GM12878 (cell line): ENCODE results near the gene TKT.

ENCODE experiments used
- CHD2 ChIP-seq: IDR thresholded peaks from 2 replicates; pipeline ENCODE4 v1.6.1; 2011; ENCODE audit warnings: low read depth, low read length, improper control_type of control experiment, borderline replicate concordance
- CREM ChIP-seq: IDR thresholded peaks from 2 replicates; pipeline ENCODE4 v1.6.1; 2014; ENCODE audit warnings: antibody characterized with exemption, low read depth
- CTCF ChIP-seq, 3 experiments: IDR thresholded peaks in 2 of 3; conservative IDR thresholded peaks in 1 of 3; 2 replicates each; pipeline ENCODE4 v1.5.1; 2011; ENCODE audit warnings: low read depth in 3 of 3, low read length in 3 of 3, mild to moderate bottlenecking in 3 of 3, control low read depth in 2 of 3, moderate library complexity in 2 of 3, inconsistent platforms in 1 of 3, mixed read lengths in 1 of 3; ENCODE audit not compliant: control insufficient read depth in 2 of 3, insufficient read depth in 1 of 3; ENCODE audit errors: extremely low read depth in 1 of 3
- FOS ChIP-seq: IDR thresholded peaks from 3 replicates; pipeline ENCODE4 v1.6.1; 2011; ENCODE audit warnings: borderline replicate concordance; ENCODE audit not compliant: insufficient read length; ENCODE audit errors: extremely low read depth
- POLR2A ChIP-seq: IDR thresholded peaks from 2 replicates; pipeline ENCODE4 v1.6.1; 2011; ENCODE audit warnings: low read depth, mild to moderate bottlenecking, low read length
- RAD21 ChIP-seq: IDR thresholded peaks from 2 replicates; pipeline ENCODE4 v1.6.1; 2011; ENCODE audit warnings: mild to moderate bottlenecking, low read depth, low read length, moderate library complexity; ENCODE audit not compliant: insufficient read depth
- TAF1 ChIP-seq: IDR thresholded peaks from 2 replicates; pipeline ENCODE4 v1.6.1; 2011; ENCODE audit warnings: mild to moderate bottlenecking, low read depth, low read length, borderline replicate concordance
- TBL1XR1 ChIP-seq: IDR thresholded peaks from 2 replicates; pipeline ENCODE4 v1.6.1; 2012; ENCODE audit warnings: low read depth, low read length, improper control_type of control experiment
- YY1 ChIP-seq: IDR thresholded peaks from 2 replicates; pipeline ENCODE4 v1.6.1; 2011; ENCODE audit warnings: low read depth, mild to moderate bottlenecking, low read length
- TF ChIP-seq, protein P1 (sequence below): IDR thresholded peaks from 2 replicates; pipeline ENCODE4 v1.6.1; 2011; ENCODE audit warnings: low read depth, mild to moderate bottlenecking, low read length, moderate library complexity, borderline replicate concordance; ENCODE audit errors: extremely low read depth

DNA sequence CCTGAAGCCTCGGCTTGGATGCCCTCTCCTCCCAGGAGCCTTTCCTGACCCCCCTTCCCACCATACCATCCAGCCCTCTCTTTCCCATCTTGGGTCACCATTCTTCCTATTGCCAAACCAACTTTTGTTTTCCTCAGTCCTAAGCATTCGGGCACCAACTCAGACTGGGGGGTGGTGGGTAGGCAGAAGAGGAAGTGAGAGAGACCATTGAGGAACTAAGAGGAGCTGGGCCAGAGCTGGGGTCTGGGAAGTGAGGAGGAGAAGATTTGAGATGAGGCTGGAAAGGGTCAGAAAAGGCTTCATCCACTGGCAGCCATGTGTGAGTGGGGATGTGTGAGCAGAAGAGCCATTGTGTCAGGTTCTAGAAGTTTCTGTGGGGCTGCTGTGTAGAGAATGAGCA, 37.7 kb downstream of the TKT start:
- TF ChIP-seq TAF1 (no peak), TBL1XR1 (no peak), FOS (no peak), CTCF (IDR thresholded peaks at IDR 0.05 in 2 of 3, conservative IDR thresholded peaks at IDR 0.05 in 1 of 3; ENCODE audit: control insufficient read depth in 2 of 3, extremely low read depth in 1 of 3, insufficient read depth in 1 of 3, low read depth in 3 of 3, low read length in 3 of 3) (no peak), POLR2A (no peak), CREM (no peak), YY1 (no peak), RAD21 (no peak), CHD2 (no peak)
- TF ChIP-seq, protein P1, sequence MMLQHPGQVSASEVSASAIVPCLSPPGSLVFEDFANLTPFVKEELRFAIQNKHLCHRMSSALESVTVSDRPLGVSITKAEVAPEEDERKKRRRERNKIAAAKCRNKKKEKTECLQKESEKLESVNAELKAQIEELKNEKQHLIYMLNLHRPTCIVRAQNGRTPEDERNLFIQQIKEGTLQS = no peak
